ENCODE measurements around the gene TATDN3.
"Not testable (repeated sequence)": the region's sequence is repeated elsewhere in the genome, so short reads cannot be mapped to it uniquely, and the experiment has no call there.

The TATDN3 gene

GRCh38 chr1:212833211-212834207 lies 41.8 kb downstream of the TATDN3 start:
- not testable (repeated sequence) for DNase-seq

- DNase-seq: no peak
These were observed 46.5 kb downstream of the TATDN3 start for GRCh38 chr1:212838145-212838544.

GRCh38 chr1:212844521-212844920 lies 52.8 kb downstream of the TATDN3 start:
- DNase-seq: not testable (repeated sequence)

GRCh38 chr1:212847549-212847948 lies 55.9 kb downstream of the TATDN3 start, which contains the start of gene SPATA45:
TSS of gene SPATA45 (minus strand) at chr1:212847649. CDS start at chr1:212836149, 11,500 bp downstream.
- DNase-seq: no peak

- DNase-seq: no peak
These were observed 60.5 kb downstream of the TATDN3 start for GRCh38 chr1:212852105-212852688.

- no peak for DNase-seq
These were observed 62.0 kb downstream of the TATDN3 start for GRCh38 chr1:212853658-212854057.

- no peak for DNase-seq
These were observed 65.1 kb downstream of the TATDN3 start for GRCh38 chr1:212856755-212857154.

GRCh38 chr1:212857992-212858460 lies 66.3 kb downstream of the TATDN3 start, which contains the start of gene FLVCR1:
TSS of gene FLVCR1 (plus strand) at chr1:212858275. CDS start at chr1:212858453, 178 bp downstream.
- DNase-seq: peak; percentile 95

GRCh38 chr1:212858461-212859265 lies 67.0 kb downstream of the TATDN3 start:
- DNase-seq: no peak

GRCh38 chr1:212860713-212861581 lies 69.3 kb downstream of the TATDN3 start:
- DNase-seq: no peak

GRCh38 chr1:212862111-212862690 lies 70.5 kb downstream of the TATDN3 start:
- DNase-seq: no peak

- DNase-seq: not testable (repeated sequence)
These were observed 71.7 kb downstream of the TATDN3 start for GRCh38 chr1:212863345-212863744.

- DNase-seq: no peak
These were observed 72.5 kb downstream of the TATDN3 start for GRCh38 chr1:212864201-212864600.
